Natural killer cell treated with Interleukin-12 subunit alpha and Interleukin-12 subunit beta and Interleukin-15 and Interleukin-18, amount 100 ng/mL, for 72 hours (primary cell): ENCODE measurements around the gene DDOST. TPM values are rescaled to one million over a fixed set of nuclear protein-coding genes. Genes with fewer than 3 reads are reported as not detected.

Experiments used
- ATAC-seq, 2 donors: fragments of 150-1000 bp; cut with Tn5 transposase in 1 of 2; sonication (Bioruptor Pico), chemical (Tn5 transposase) in 1 of 2; 2 replicates each; pipeline ENCODE4 v1.10.0; 2021
- DNase-seq: peaks from one replicate; pipeline ENCODE4 v3.0.0; 2022; ENCODE audit warnings: low spot score
- H3K27ac Mint-ChIP-seq, 2 donors: 1 replicate in 1 of 2; 2 replicates in 1 of 2; pipeline ENCODE4 v1.8.0; 2022; ENCODE audit warnings: mixed read lengths in 2 of 2, mild to moderate bottlenecking in 1 of 2, moderate library complexity in 1 of 2
- H3K27me3 Mint-ChIP-seq, 2 donors: 1 replicate in 1 of 2; 2 replicates in 1 of 2; pipeline ENCODE4 v1.8.0; 2022; ENCODE audit warnings: mixed read lengths in 2 of 2
- H3K36me3 Mint-ChIP-seq: one replicate; pipeline ENCODE4 v1.8.0; 2022; ENCODE audit warnings: mixed read lengths
- H3K4me1 Mint-ChIP-seq, 2 donors: 1 replicate in 1 of 2; 2 replicates in 1 of 2; pipeline ENCODE4 v1.8.0; 2022; ENCODE audit warnings: low read depth in 2 of 2, mixed read lengths in 2 of 2, mild to moderate bottlenecking in 1 of 2
- H3K4me3 Mint-ChIP-seq: one replicate; pipeline ENCODE4 v1.8.0; 2022; ENCODE audit warnings: mixed read lengths
- H3K9me3 Mint-ChIP-seq: 2 replicates; pipeline ENCODE4 v1.8.0; 2022; ENCODE audit warnings: mixed read lengths
- total RNA-seq, 2 donors: library from RNA; stranded (reverse); gene quantifications; one replicate each; pipeline ENCODE4 v1.2.3, GENCODE V29; 2022

DDOST gene
- total RNA-seq, 2 donors from 2014 or later = 176 to 227 TPM

GRCh38 chr1:20663365-20663764 lies 2.2 kb upstream of the DDOST start:
- Mint-ChIP-seq H3K9me3 (no peaks in the 10 kb centered on the region), H3K4me1 (peaks cover 30 to 36% of the 10 kb centered on the region in 2 donors), H3K27ac (peak overlapping the region in 1 of 2 donors; percentile 44), H3K27me3 (no peaks in the 10 kb centered on the region), H3K4me3 (peak overlapping the region; percentile 99), H3K36me3 (peaks cover 15% of the 10 kb centered on the region)
- no peak for ATAC-seq
- no peak for DNase-seq

- H3K9me3 Mint-ChIP-seq = no peaks in the 10 kb centered on the region
- peaks cover 33 to 39% of the 10 kb centered on the region in 2 donors for H3K4me1 Mint-ChIP-seq
- peak overlapping the region; percentile 99 for H3K4me3 Mint-ChIP-seq
- peaks cover 17% of the 10 kb centered on the region for H3K36me3 Mint-ChIP-seq
- no peaks in the 10 kb centered on the region for H3K27me3 Mint-ChIP-seq
- DNase-seq (no peak), ATAC-seq (no peak)
- peak overlapping the region; percentile 91 to 97 for H3K27ac Mint-ChIP-seq
Measured at GRCh38 chr1:20662110-20662475, 924 bp upstream of the DDOST start.

- Mint-ChIP-seq H3K4me1 (peaks cover 37 to 40% of the 10 kb centered on the region in 2 donors), H3K9me3 (no peaks in the 10 kb centered on the region), H3K4me3 (peak overlapping the region; percentile 99), H3K27ac (peak overlapping the region; percentile 91 to 97), H3K27me3 (no peaks in the 10 kb centered on the region), H3K36me3 (peaks cover 26% of the 10 kb centered on the region)
- ATAC-seq (no peak), DNase-seq (no peak)
Measured at GRCh38 chr1:20660847-20661206, 342 bp downstream of the DDOST start.

- no peak for DNase-seq
- Mint-ChIP-seq H3K4me3 (peak overlapping the region; percentile 99), H3K27me3 (no peaks in the 10 kb centered on the region), H3K27ac (peak overlapping the region; percentile 91 to 97), H3K4me1 (peaks cover 37 to 40% of the 10 kb centered on the region in 2 donors), H3K36me3 (peaks cover 26% of the 10 kb centered on the region), H3K9me3 (no peaks in the 10 kb centered on the region)
- no peak for ATAC-seq
Measured at GRCh38 chr1:20660363-20660762, 806 bp downstream of the DDOST start.

- Mint-ChIP-seq H3K27ac (peak overlapping the region in 1 of 2 donors; percentile 97), H3K9me3 (no peaks in the 10 kb centered on the region), H3K4me1 (peaks cover 37 to 40% of the 10 kb centered on the region in 2 donors), H3K36me3 (peaks cover 26% of the 10 kb centered on the region), H3K4me3 (no peak overlapping the region), H3K27me3 (no peaks in the 10 kb centered on the region)
- ATAC-seq (no peak), DNase-seq (no peak)
Measured at GRCh38 chr1:20658166-20658915, 2.8 kb downstream of the DDOST start.

GRCh38 chr1:20657024-20657423 lies 4.1 kb downstream of the DDOST start:
- Mint-ChIP-seq H3K9me3 (no peaks in the 10 kb centered on the region), H3K36me3 (peaks cover 31% of the 10 kb centered on the region), H3K27ac (peak overlapping the region in 1 of 2 donors; percentile 9), H3K4me3 (no peak overlapping the region), H3K27me3 (no peaks in the 10 kb centered on the region), H3K4me1 (peaks cover 30% of the 10 kb centered on the region in 2 donors)
- DNase-seq = no peak
- ATAC-seq = no peak

- no peak overlapping the region for H3K4me3 Mint-ChIP-seq
- DNase-seq (no peak), ATAC-seq (no peak)
- no peaks in the 10 kb centered on the region for H3K9me3 Mint-ChIP-seq
- H3K36me3 Mint-ChIP-seq = peaks cover 32% of the 10 kb centered on the region
- no peak overlapping the region for H3K27ac Mint-ChIP-seq
- no peaks in the 10 kb centered on the region for H3K27me3 Mint-ChIP-seq
- H3K4me1 Mint-ChIP-seq = peaks cover 12 to 17% of the 10 kb centered on the region in 2 donors
Measured at GRCh38 chr1:20654104-20654690, 7.0 kb downstream of the DDOST start.

- Mint-ChIP-seq H3K4me3 (no peak overlapping the region), H3K36me3 (peaks cover 31% of the 10 kb centered on the region), H3K9me3 (no peaks in the 10 kb centered on the region), H3K27ac (no peak overlapping the region), H3K27me3 (no peaks in the 10 kb centered on the region), H3K4me1 (peaks cover 8 to 13% of the 10 kb centered on the region in 2 donors)
- ATAC-seq = no peak
- DNase-seq = no peak
Measured at GRCh38 chr1:20652300-20652699, 8.9 kb downstream of the DDOST start.

- Mint-ChIP-seq H3K4me3 (no peak overlapping the region), H3K36me3 (peaks cover 21% of the 10 kb centered on the region), H3K4me1 (peaks cover 0 to 4% of the 10 kb centered on the region in 2 donors), H3K27ac (peak overlapping the region in 1 of 2 donors; percentile 69), H3K9me3 (no peaks in the 10 kb centered on the region), H3K27me3 (no peaks in the 10 kb centered on the region)
- DNase-seq (no peak), ATAC-seq (no peak)
Measured at GRCh38 chr1:20648946-20649345, 12.2 kb downstream of the DDOST start.

GRCh38 chr1:20648438-20648837 lies 12.7 kb downstream of the DDOST start:
- H3K27me3 Mint-ChIP-seq = no peaks in the 10 kb centered on the region
- H3K27ac Mint-ChIP-seq = no peak overlapping the region
- no peaks in the 10 kb centered on the region for H3K9me3 Mint-ChIP-seq
- peaks cover 0 to 4% of the 10 kb centered on the region in 2 donors for H3K4me1 Mint-ChIP-seq
- no peak overlapping the region for H3K4me3 Mint-ChIP-seq
- ATAC-seq = no peak
- no peak for DNase-seq
- H3K36me3 Mint-ChIP-seq = peaks cover 21% of the 10 kb centered on the region

GRCh38 chr1:20645414-20645813 lies 15.8 kb downstream of the DDOST start:
- H3K9me3 Mint-ChIP-seq = no peaks in the 10 kb centered on the region
- ATAC-seq (no peak), DNase-seq (no peak)
- H3K27ac Mint-ChIP-seq = no peak overlapping the region
- H3K36me3 Mint-ChIP-seq = peaks cover 7% of the 10 kb centered on the region
- peaks cover under 1% of the 10 kb centered on the region in 2 donors for H3K4me1 Mint-ChIP-seq
- no peak overlapping the region for H3K4me3 Mint-ChIP-seq
- no peaks in the 10 kb centered on the region for H3K27me3 Mint-ChIP-seq

- H3K4me1 Mint-ChIP-seq = peaks cover 4 to 5% of the 10 kb centered on the region in 2 donors
- H3K27me3 Mint-ChIP-seq = no peaks in the 10 kb centered on the region
- H3K4me3 Mint-ChIP-seq = no peak overlapping the region
- no peak for ATAC-seq
- no peak overlapping the region for H3K27ac Mint-ChIP-seq
- no peaks in the 10 kb centered on the region for H3K9me3 Mint-ChIP-seq
- H3K36me3 Mint-ChIP-seq = peaks cover 3% of the 10 kb centered on the region
- no peak for DNase-seq
Measured at GRCh38 chr1:20644416-20644815, 16.8 kb downstream of the DDOST start.

GRCh38 chr1:20643080-20643479 lies 18.1 kb downstream of the DDOST start:
- no peaks in the 10 kb centered on the region for H3K9me3 Mint-ChIP-seq
- H3K27me3 Mint-ChIP-seq = no peaks in the 10 kb centered on the region
- DNase-seq = no peak
- no peak for ATAC-seq
- H3K4me1 Mint-ChIP-seq = peaks cover 4 to 5% of the 10 kb centered on the region in 2 donors
- H3K4me3 Mint-ChIP-seq = no peak overlapping the region
- H3K36me3 Mint-ChIP-seq = no peaks in the 10 kb centered on the region
- H3K27ac Mint-ChIP-seq = no peak overlapping the region

- no peaks in the 10 kb centered on the region for H3K9me3 Mint-ChIP-seq
- H3K36me3 Mint-ChIP-seq = no peaks in the 10 kb centered on the region
- H3K27ac Mint-ChIP-seq = no peak overlapping the region
Measured at GRCh38 chr1:20641975-20642374, 19.2 kb downstream of the DDOST start.

More at GRCh38 chr1:20641975-20642374, 19.2 kb downstream of the DDOST start:
- H3K4me1 Mint-ChIP-seq = peaks cover 4 to 5% of the 10 kb centered on the region in 2 donors
- no peaks in the 10 kb centered on the region for H3K27me3 Mint-ChIP-seq
- H3K4me3 Mint-ChIP-seq = no peak overlapping the region
- ATAC-seq (no peak), DNase-seq (no peak)
